Activated naive CD4-positive, alpha-beta T cell treated with anti-CD3 and anti-CD28 coated beads, Interleukin-2, amount 10 ng/mL, durations not matched to agents 7 days and 5 days (primary cell): ENCODE measurements around the gene TBC1D20.
A peak's percentile ranks its signal among the peaks of the same experiment; 100 is the strongest.
"Not testable (repeated sequence)": the region's sequence is repeated elsewhere in the genome, so short reads cannot be mapped to it uniquely, and the experiment has no call there.

ENCODE experiments used
- CTCF ChIA-PET: fragments of 350-600 bp; sonication (Branson Sonifier 250); formaldehyde crosslinking; loops from one replicate; lab custom pipeline; 2021; ENCODE audit warnings: antibody characterized with exemption; lab: Charles Lee
- DNase-seq: peaks from one replicate; pipeline ENCODE4 v3.0.0-alpha.2; 2020
- H3K27ac Mint-ChIP-seq: one replicate; pipeline ENCODE4 v1.8.0; 2021; ENCODE audit warnings: mild to moderate bottlenecking, moderate library complexity, mixed read lengths
- H3K27me3 Mint-ChIP-seq: one replicate; pipeline ENCODE4 v1.8.0; 2021; ENCODE audit warnings: mild to moderate bottlenecking, mixed read lengths
- H3K36me3 Mint-ChIP-seq: one replicate; pipeline ENCODE4 v1.8.0; 2021; ENCODE audit warnings: mixed read lengths
- H3K4me1 Mint-ChIP-seq: one replicate; pipeline ENCODE4 v1.8.0; 2021; ENCODE audit warnings: mixed read lengths
- H3K4me3 Mint-ChIP-seq: one replicate; pipeline ENCODE4 v1.8.0; 2021; ENCODE audit warnings: mild to moderate bottlenecking, moderate library complexity, mixed read lengths
- H3K9me3 Mint-ChIP-seq: one replicate; pipeline ENCODE4 v1.8.0; 2021; ENCODE audit warnings: mixed read lengths

The TBC1D20 gene

GRCh38 chr20:401682-402495 lies 60.4 kb downstream of the TBC1D20 start:
- CTCF ChIA-PET: no interaction called here
- peaks cover 4% of the 10 kb centered on the region for H3K9me3 Mint-ChIP-seq
- no peak for DNase-seq
- H3K27me3 Mint-ChIP-seq: no peaks in the 10 kb centered on the region
- peak overlapping the region; percentile 33 for H3K27ac Mint-ChIP-seq
- peaks cover 17% of the 10 kb centered on the region for H3K36me3 Mint-ChIP-seq
- H3K4me3 Mint-ChIP-seq: no peak overlapping the region
- H3K4me1 Mint-ChIP-seq: peaks cover 37% of the 10 kb centered on the region

- H3K27ac Mint-ChIP-seq: no peak overlapping the region
- H3K27me3 Mint-ChIP-seq: no peaks in the 10 kb centered on the region
- H3K4me1 Mint-ChIP-seq: peaks cover 32% of the 10 kb centered on the region
- H3K36me3 Mint-ChIP-seq: peaks cover 24% of the 10 kb centered on the region
- no peak overlapping the region for H3K4me3 Mint-ChIP-seq
- CTCF ChIA-PET: interaction anchor here (0.9 kb wide), 1 partner anchor 38 kb away, joined by 3 read pairs; no protein-coding TSS in a partner anchor
- DNase-seq: no peak
- H3K9me3 Mint-ChIP-seq: peaks cover 4% of the 10 kb centered on the region
Measured at GRCh38 chr20:400454-401275, 61.7 kb downstream of the TBC1D20 start.

- Mint-ChIP-seq H3K4me3 (no peak overlapping the region), H3K36me3 (peaks cover 28% of the 10 kb centered on the region), H3K27me3 (no peaks in the 10 kb centered on the region), H3K27ac (no peak overlapping the region), H3K9me3 (peaks cover 4% of the 10 kb centered on the region), H3K4me1 (peaks cover 31% of the 10 kb centered on the region)
- CTCF ChIA-PET: no interaction called here
- no peak for DNase-seq
Measured at GRCh38 chr20:400128-400453, 62.2 kb downstream of the TBC1D20 start.

GRCh38 chr20:399182-399707 lies 63.1 kb downstream of the TBC1D20 start:
- H3K4me1 Mint-ChIP-seq: peaks cover 31% of the 10 kb centered on the region
- H3K4me3 Mint-ChIP-seq: no peak overlapping the region
- peaks cover 31% of the 10 kb centered on the region for H3K36me3 Mint-ChIP-seq
- CTCF ChIA-PET: no interaction called here
- no peaks in the 10 kb centered on the region for H3K27me3 Mint-ChIP-seq
- H3K9me3 Mint-ChIP-seq: peaks cover 4% of the 10 kb centered on the region
- no peak overlapping the region for H3K27ac Mint-ChIP-seq
- no peak for DNase-seq

GRCh38 chr20:397432-398237 lies 64.7 kb downstream of the TBC1D20 start:
- no peak for DNase-seq
- peaks cover 40% of the 10 kb centered on the region for H3K36me3 Mint-ChIP-seq
- H3K27me3 Mint-ChIP-seq: no peaks in the 10 kb centered on the region
- no peaks in the 10 kb centered on the region for H3K9me3 Mint-ChIP-seq
- H3K4me3 Mint-ChIP-seq: no peak overlapping the region
- peak overlapping the region; percentile 71 for H3K27ac Mint-ChIP-seq
- CTCF ChIA-PET: no interaction called here
- H3K4me1 Mint-ChIP-seq: peaks cover 19% of the 10 kb centered on the region

- Mint-ChIP-seq H3K27me3 (no peaks in the 10 kb centered on the region), H3K27ac (no peak overlapping the region), H3K4me1 (peaks cover 12% of the 10 kb centered on the region), H3K4me3 (no peak overlapping the region), H3K9me3 (no peaks in the 10 kb centered on the region), H3K36me3 (peaks cover 46% of the 10 kb centered on the region)
- no peak for DNase-seq
- CTCF ChIA-PET: no interaction called here
Measured at GRCh38 chr20:396619-397431, 65.5 kb downstream of the TBC1D20 start.

GRCh38 chr20:396252-396618 lies 66.1 kb downstream of the TBC1D20 start:
- Mint-ChIP-seq H3K27ac (no peak overlapping the region), H3K9me3 (no peaks in the 10 kb centered on the region), H3K27me3 (no peaks in the 10 kb centered on the region), H3K36me3 (peaks cover 50% of the 10 kb centered on the region), H3K4me3 (no peak overlapping the region), H3K4me1 (peaks cover 9% of the 10 kb centered on the region)
- CTCF ChIA-PET: no interaction called here
- DNase-seq: no peak

GRCh38 chr20:393296-393695 lies 69.0 kb downstream of the TBC1D20 start:
- H3K4me1 Mint-ChIP-seq, H3K27ac Mint-ChIP-seq, H3K27me3 Mint-ChIP-seq, H3K9me3 Mint-ChIP-seq, CTCF ChIA-PET, H3K4me3 Mint-ChIP-seq, DNase-seq: not testable (repeated sequence)
- peaks cover 65% of the 10 kb centered on the region for H3K36me3 Mint-ChIP-seq

- DNase-seq: no peak
- Mint-ChIP-seq H3K27me3 (no peaks in the 10 kb centered on the region), H3K4me3 (no peak overlapping the region), H3K4me1 (no peaks in the 10 kb centered on the region), H3K9me3 (no peaks in the 10 kb centered on the region), H3K27ac (no peak overlapping the region), H3K36me3 (peaks cover 62% of the 10 kb centered on the region)
- CTCF ChIA-PET: no interaction called here
Measured at GRCh38 chr20:391041-391711, 71.2 kb downstream of the TBC1D20 start.

- CTCF ChIA-PET: interaction anchor here (0.5 kb wide), 1 partner anchor 158 kb away, joined by 4 read pairs; no protein-coding TSS in a partner anchor
- Mint-ChIP-seq H3K4me3 (no peak overlapping the region), H3K27ac (no peak overlapping the region), H3K4me1 (peaks cover 5% of the 10 kb centered on the region), H3K36me3 (peaks cover 61% of the 10 kb centered on the region), H3K9me3 (no peaks in the 10 kb centered on the region), H3K27me3 (no peaks in the 10 kb centered on the region)
- no peak for DNase-seq
Measured at GRCh38 chr20:389220-389619, 73.1 kb downstream of the TBC1D20 start.

GRCh38 chr20:388034-388994 lies 74.0 kb downstream of the TBC1D20 start:
- CTCF ChIA-PET: interaction anchor here (0.5 kb wide), 1 partner anchor 158 kb away, joined by 4 read pairs; no protein-coding TSS in a partner anchor
- no peak for DNase-seq
- no peaks in the 10 kb centered on the region for H3K9me3 Mint-ChIP-seq
- H3K4me3 Mint-ChIP-seq: no peak overlapping the region
- peaks cover 60% of the 10 kb centered on the region for H3K36me3 Mint-ChIP-seq
- H3K27me3 Mint-ChIP-seq: no peaks in the 10 kb centered on the region
- peak overlapping the region; percentile 56 for H3K27ac Mint-ChIP-seq
- H3K4me1 Mint-ChIP-seq: peaks cover 11% of the 10 kb centered on the region

- Mint-ChIP-seq H3K27me3 (no peaks in the 10 kb centered on the region), H3K4me1 (peaks cover 19% of the 10 kb centered on the region), H3K36me3 (peaks cover 52% of the 10 kb centered on the region), H3K4me3 (no peak overlapping the region), H3K9me3 (no peaks in the 10 kb centered on the region), H3K27ac (no peak overlapping the region)
- DNase-seq: no peak
- CTCF ChIA-PET: interaction anchor here (0.8 kb wide), 1 partner anchor 32 kb away, joined by 3 read pairs; no protein-coding TSS in a partner anchor
Measured at GRCh38 chr20:387520-387919, 74.8 kb downstream of the TBC1D20 start.
